ENCODE data around the gene ARRB1.
"Not testable (repeated sequence)": the region's sequence is repeated elsewhere in the genome, so short reads cannot be mapped to it uniquely, and the experiment has no call there.

- not testable (repeated sequence) for TF ChIP-seq POLR2AphosphoS5 (IDR thresholded peaks at IDR 0.05; ENCODE audit: low read depth, low read length); POLR2A (IDR thresholded peaks at IDR 0.05; ENCODE audit: low read depth, low read length); TAF1 (IDR thresholded peaks at IDR 0.05; ENCODE audit: borderline replicate concordance, low read depth, low read length)
These were observed 27.3 kb upstream of the ARRB1 start for GRCh38 chr11:75378776-75379175.

Measured in GM12892 (cell line).